SK-N-SH treated with all-trans-retinoic acid at 6 μM for 48 hours (cell line): ENCODE data around the gene AP3S1.

Experiments used
- ATAC-seq: fragments of 200-7000 bp; cut with Tn5 transposase; 3 replicates; pipeline ENCODE4 v1.9.1; 2020; ENCODE audit warnings: mild to moderate bottlenecking, moderate library complexity
- ARNTL ChIP-seq: fragments of 450-650 bp; formaldehyde crosslinking; IDR thresholded peaks from 2 replicates; pipeline ENCODE4 v1.5.0; 2020; ENCODE audit warnings: low read depth, mild to moderate bottlenecking, moderate library complexity, borderline replicate concordance
- BACH2 ChIP-seq: fragments of 250-450 bp; sonication (Bioruptor Pico); IDR thresholded peaks from 2 replicates; pipeline ENCODE4 v1.9.0; 2021; ENCODE audit warnings: mild to moderate bottlenecking, borderline replicate concordance
- CREB5 ChIP-seq: fragments of 250-450 bp; sonication (Bioruptor Pico); IDR thresholded peaks from 2 replicates; pipeline ENCODE4 v1.5.1; 2020; ENCODE audit warnings: low read depth, mild to moderate bottlenecking, moderate library complexity
- ESRRG ChIP-seq: fragments of 250-450 bp; sonication (Bioruptor Pico); IDR thresholded peaks from 2 replicates; pipeline ENCODE4 v1.6.1; 2021; ENCODE audit warnings: mild to moderate bottlenecking
- GLIS3 ChIP-seq: fragments of 250-450 bp; sonication (Bioruptor Pico); IDR thresholded peaks from 2 replicates; pipeline ENCODE4 v1.5.0; 2020; ENCODE audit warnings: mild to moderate bottlenecking, moderate library complexity
- ISL1 ChIP-seq: fragments of 250-450 bp; sonication (Bioruptor Pico); IDR thresholded peaks from 2 replicates; pipeline ENCODE4 v2.1.2; 2022; ENCODE audit warnings: mild to moderate bottlenecking, moderate library complexity
- OSR1 ChIP-seq: fragments of 250-450 bp; sonication (Bioruptor Pico); IDR thresholded peaks from 2 replicates; pipeline ENCODE4 v1.8.0; 2022; ENCODE audit warnings: moderate library complexity, mild to moderate bottlenecking, inconsistent platforms
- PATZ1 ChIP-seq: fragments of 250-450 bp; sonication (Bioruptor Pico); IDR thresholded peaks from 2 replicates; pipeline ENCODE4 v1.8.0; 2020; ENCODE audit warnings: mild to moderate bottlenecking, moderate library complexity, borderline replicate concordance
- POU6F1 ChIP-seq: fragments of 250-450 bp; sonication (Bioruptor Pico); IDR thresholded peaks from 2 replicates; pipeline ENCODE4 v1.8.0; 2021; ENCODE audit warnings: low read depth, mild to moderate bottlenecking, moderate library complexity, borderline replicate concordance
- PPARA ChIP-seq: fragments of 250-450 bp; sonication (Bioruptor Pico); IDR thresholded peaks from 2 replicates; pipeline ENCODE4 v1.5.0; 2020; ENCODE audit warnings: mild to moderate bottlenecking, borderline replicate concordance
- RARB ChIP-seq: fragments of 250-450 bp; sonication (Bioruptor Pico); IDR thresholded peaks from 2 replicates; pipeline ENCODE4 v1.8.0; 2021; ENCODE audit warnings: mild to moderate bottlenecking, moderate library complexity
- SNAI2 ChIP-seq: fragments of 250-450 bp; sonication (Bioruptor Pico); IDR thresholded peaks from 2 replicates; pipeline ENCODE4 v1.5.0; 2020; ENCODE audit warnings: mild to moderate bottlenecking, moderate library complexity
- TCF4 ChIP-seq: fragments of 250-450 bp; sonication (Bioruptor Pico); IDR thresholded peaks from 2 replicates; pipeline ENCODE4 v1.8.0; 2021; ENCODE audit warnings: mild to moderate bottlenecking, moderate library complexity, borderline replicate concordance
- TSHZ2 ChIP-seq: fragments of 250-450 bp; sonication (Bioruptor Pico); IDR thresholded peaks from 2 replicates; pipeline ENCODE4 v1.5.0; 2020; ENCODE audit warnings: mild to moderate bottlenecking, moderate library complexity
- ZC3H10 ChIP-seq: fragments of 250-450 bp; sonication (Bioruptor Pico); IDR thresholded peaks from 2 replicates; pipeline ENCODE4 v1.5.1; 2021; ENCODE audit warnings: mild to moderate bottlenecking, moderate library complexity
- ZFP3 ChIP-seq: fragments of 250-450 bp; sonication (Bioruptor Pico); IDR thresholded peaks from 2 replicates; pipeline ENCODE4 v1.5.0; 2020; ENCODE audit warnings: mild to moderate bottlenecking, moderate library complexity
- ZNF8 ChIP-seq: fragments of 450-650 bp; formaldehyde crosslinking; IDR thresholded peaks from 2 replicates; pipeline ENCODE4 v1.5.0; 2020; ENCODE audit warnings: mild to moderate bottlenecking, moderate library complexity

Gene AP3S1

GRCh38 chr5:115813719-115814118 lies 28.0 kb upstream of the AP3S1 start (continued):
- no peak for TF ChIP-seq POU6F1 (CRISPR knock-in tag)

- no peak for ATAC-seq
Measured at GRCh38 chr5:115815006-115815692, 26.6 kb upstream of the AP3S1 start.

GRCh38 chr5:115815693-115816225 lies 26.0 kb upstream of the AP3S1 start:
- ATAC-seq, result peak; percentile 46
- TF ChIP-seq BACH2 (CRISPR knock-in tag) (no peak), TCF4 (CRISPR knock-in tag) (no peak), RARB (CRISPR knock-in tag) (no peak), ESRRG (CRISPR knock-in tag) (no peak), CREB5 (CRISPR knock-in tag) (no peak), PATZ1 (CRISPR knock-in tag) (no peak), TSHZ2 (CRISPR knock-in tag) (no peak), POU6F1 (CRISPR knock-in tag) (no peak), PPARA (CRISPR knock-in tag) (no peak), ZFP3 (CRISPR knock-in tag) (no peak), ISL1 (no peak), ARNTL (no peak), GLIS3 (CRISPR knock-in tag) (no peak)

More at GRCh38 chr5:115815006-115815692, 26.6 kb upstream of the AP3S1 start:
- TF ChIP-seq ISL1 (no peak), PATZ1 (CRISPR knock-in tag) (no peak), TSHZ2 (CRISPR knock-in tag) (no peak), ZC3H10 (CRISPR knock-in tag) (no peak), ESRRG (CRISPR knock-in tag) (no peak), ZFP3 (CRISPR knock-in tag) (no peak), OSR1 (CRISPR knock-in tag) (no peak), RARB (CRISPR knock-in tag) (no peak), ZNF8 (CRISPR knock-in tag) (no peak), SNAI2 (CRISPR knock-in tag) (no peak)
